K562 (cell line): ENCODE measurements around the gene PFDN2. TPM values are rescaled to one million over a fixed set of nuclear protein-coding genes. Genes with fewer than 3 reads are reported as not detected.
A peak's percentile ranks its signal among the peaks of the same experiment; 100 is the strongest.

Experiments used
- E2F3 ChIP-seq: fragments of 250-450 bp; sonication (Bioruptor Pico); IDR thresholded peaks from 2 replicates; pipeline ENCODE4 v1.4.0; 2020; ENCODE audit warnings: mild to moderate bottlenecking
- FOXO4 ChIP-seq: fragments of 450-650 bp; formaldehyde crosslinking; IDR thresholded peaks from 2 replicates; pipeline ENCODE4 v1.4.0; 2020; ENCODE audit warnings: mild to moderate bottlenecking, moderate library complexity
- GTF2B ChIP-seq: IDR thresholded peaks from 2 replicates; pipeline ENCODE4 v1.6.1; 2011; ENCODE audit not compliant: insufficient read length; ENCODE audit errors: extremely low read depth
- HMGXB4 ChIP-seq: sonication (generic); formaldehyde crosslinking; IDR thresholded peaks from 2 replicates; pipeline ENCODE4 v1.8.1; 2023; ENCODE audit warnings: mild to moderate bottlenecking, missing genetic modification reagents
- MAFG ChIP-seq: fragments of 450-650 bp; conservative IDR thresholded peaks from 2 replicates; pipeline ENCODE4 v1.6.1; 2016; ENCODE audit warnings: missing genetic modification characterization, missing compliant biosample characterization
- MCM2 ChIP-seq: fragments of 450-650 bp; IDR thresholded peaks from 2 replicates; pipeline ENCODE4 v1.6.1; 2017; ENCODE audit warnings: low read depth, mild to moderate bottlenecking
- MEF2A ChIP-seq: IDR thresholded peaks from 2 replicates; pipeline ENCODE4 v1.6.1; 2011; ENCODE audit warnings: low read depth, mild to moderate bottlenecking, low read length, moderate library complexity; ENCODE audit not compliant: control insufficient read depth
- MLX ChIP-seq, 2 experiments: fragments of 450-650 bp in 1 of 2; sonication (generic) in 1 of 2; formaldehyde crosslinking; conservative IDR thresholded peaks; 2 replicates each; pipeline versions ENCODE4 v1.4.0 to v1.8.1; 2020 to 2022; ENCODE audit warnings: mild to moderate bottlenecking in 1 of 2, missing genetic modification reagents in 1 of 2
- NCOA6 ChIP-seq: fragments of 450-650 bp; IDR thresholded peaks from 2 replicates; pipeline ENCODE4 v1.6.1; 2017; ENCODE audit warnings: mild to moderate bottlenecking
- NFE2L1 ChIP-seq: fragments of 450-650 bp; IDR thresholded peaks from 2 replicates; pipeline ENCODE4 v1.6.1; 2016; ENCODE audit warnings: missing genetic modification characterization, low read depth, mild to moderate bottlenecking, missing compliant biosample characterization, moderate library complexity, borderline replicate concordance
- POLR2H ChIP-seq: IDR thresholded peaks from 2 replicates; pipeline ENCODE4 v1.6.1; 2016; ENCODE audit warnings: missing genetic modification characterization, low read depth, mild to moderate bottlenecking, control low read depth, missing compliant biosample characterization, moderate library complexity
- RBM15 ChIP-seq: fragments of 200-400 bp; formaldehyde crosslinking; IDR thresholded peaks from 2 replicates; pipeline ENCODE4 v1.6.1; 2018; ENCODE audit warnings: mild to moderate bottlenecking, low read length, moderate library complexity; ENCODE audit not compliant: insufficient read depth
- SRSF7 ChIP-seq: fragments of 200-400 bp; formaldehyde crosslinking; optimal IDR thresholded peaks from 2 replicates; pipeline ENCODE3; 2017; ENCODE audit warnings: mild to moderate bottlenecking, low read depth, low read length
- TBP ChIP-seq: optimal IDR thresholded peaks from 2 replicates; pipeline ENCODE3; 2011; ENCODE audit warnings: low read depth, low read length, improper control_type of control experiment
- THRA ChIP-seq: fragments of 450-650 bp; IDR thresholded peaks from 2 replicates; pipeline ENCODE4 v1.6.1; 2017; ENCODE audit warnings: mild to moderate bottlenecking, moderate library complexity
- USF2 ChIP-seq: sonication (generic); formaldehyde crosslinking; IDR thresholded peaks from 2 replicates; pipeline ENCODE4 v1.5.0; 2020; ENCODE audit warnings: missing genetic modification reagents
- ZBTB43 ChIP-seq: sonication (generic); formaldehyde crosslinking; IDR thresholded peaks from 2 replicates; pipeline ENCODE4 v1.8.0; 2023; ENCODE audit warnings: mild to moderate bottlenecking, missing genetic modification reagents
- ZNF133 ChIP-seq: fragments of 250-450 bp; sonication (Bioruptor Pico); IDR thresholded peaks from 2 replicates; pipeline ENCODE4 v1.4.0; 2020; ENCODE audit warnings: mild to moderate bottlenecking
- ZNF184 ChIP-seq: sonication (generic); formaldehyde crosslinking; IDR thresholded peaks from 2 replicates; pipeline ENCODE4 v1.5.0; 2020; ENCODE audit warnings: missing genetic modification reagents
- polyA plus RNA-seq, 8 experiments: library from polyadenylated mRNA; depleted of rRNA in 4 of 8; stranded (reverse) in 5 of 8; unstranded in 3 of 8; fragments of >200 nt; fragmentation: Nextera tagmentation in 2 of 8; fragmentation: Illumina TruSeq in 1 of 8; extraction: Ambion mirVana in 2 of 8; extraction: Trizol in 1 of 8; gene quantifications; 2 replicates each; pipeline versions ENCODE4 v1.2.1 to v1.2.3, GENCODE V29; 2011 to 2014; ENCODE audit warnings: inconsistent platforms in 1 of 8, missing spikeins in 1 of 8
- total RNA-seq, 7 experiments: library from RNA; depleted of rRNA in 6 of 7; stranded (reverse); fragments of >200 nt in 6 of 7; fragmentation: Illumina TruSeq in 2 of 7; extraction: Trizol in 2 of 7; gene quantifications; 2 replicates each; pipeline versions ENCODE4 v1.2.1 to v1.2.3, GENCODE V29; 2011 to 2021; ENCODE audit warnings: low replicate concordance in 1 of 7

Gene PFDN2
- total and polyA plus RNA-seq, 9 of the 15 experiments (the other 6 are each of a cell fraction or from before 2014, with no cell fraction given), result 50.2 to 361 (median 144) TPM

GRCh38 chr1:161132410-161133219 is 14.8 kb upstream of the PFDN2 start, which contains the start of gene DEDD (continued):
- TF ChIP-seq HMGXB4 (CRISPR knock-in tag) (no peak; the same call in 1 of the 2 replicates), POLR2H (tag) (peak; percentile 64), ZNF184 (CRISPR knock-in tag) (no peak), THRA (no peak), ZBTB43 (CRISPR knock-in tag) (no peak), ZNF133 (no peak), MLX (CRISPR knock-in tag; conservative IDR thresholded peaks at IDR 0.05) (no peak), MEF2A (no peak), MCM2 (no peak), MAFG (tag) (no peak), NFE2L1 (tag) (no peak), E2F3 (CRISPR knock-in tag) (no peak), RBM15 (no peak), USF2 (CRISPR knock-in tag) (no peak), NCOA6 (no peak), FOXO4 (CRISPR knock-in tag) (no peak), TBP (peak; percentile 63), GTF2B (no peak), SRSF7 (no peak)
